Measurements from ENCODE around the gene CPEB2.

DNA sequence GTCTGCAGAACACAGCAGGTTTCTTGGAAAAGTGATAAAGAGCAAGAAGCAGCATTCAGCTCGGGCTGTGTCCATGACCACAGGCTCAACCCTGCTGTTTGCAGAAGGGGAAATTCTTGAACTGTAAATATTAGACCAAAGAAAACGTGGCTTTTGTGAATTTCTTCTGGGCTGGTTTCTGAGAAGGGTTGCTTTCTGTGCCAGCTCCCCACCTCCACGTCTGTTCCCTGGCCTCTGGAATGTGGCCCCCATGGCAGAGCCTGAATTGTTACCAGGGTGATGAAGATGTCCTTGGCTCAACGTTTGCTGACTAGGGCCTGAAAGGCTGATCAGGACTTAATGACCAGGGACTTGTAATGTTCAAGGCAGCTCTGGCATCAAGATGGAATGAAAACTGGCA, 116.0 kb downstream of the CPEB2 start:
- TF ChIP-seq, protein P1, sequence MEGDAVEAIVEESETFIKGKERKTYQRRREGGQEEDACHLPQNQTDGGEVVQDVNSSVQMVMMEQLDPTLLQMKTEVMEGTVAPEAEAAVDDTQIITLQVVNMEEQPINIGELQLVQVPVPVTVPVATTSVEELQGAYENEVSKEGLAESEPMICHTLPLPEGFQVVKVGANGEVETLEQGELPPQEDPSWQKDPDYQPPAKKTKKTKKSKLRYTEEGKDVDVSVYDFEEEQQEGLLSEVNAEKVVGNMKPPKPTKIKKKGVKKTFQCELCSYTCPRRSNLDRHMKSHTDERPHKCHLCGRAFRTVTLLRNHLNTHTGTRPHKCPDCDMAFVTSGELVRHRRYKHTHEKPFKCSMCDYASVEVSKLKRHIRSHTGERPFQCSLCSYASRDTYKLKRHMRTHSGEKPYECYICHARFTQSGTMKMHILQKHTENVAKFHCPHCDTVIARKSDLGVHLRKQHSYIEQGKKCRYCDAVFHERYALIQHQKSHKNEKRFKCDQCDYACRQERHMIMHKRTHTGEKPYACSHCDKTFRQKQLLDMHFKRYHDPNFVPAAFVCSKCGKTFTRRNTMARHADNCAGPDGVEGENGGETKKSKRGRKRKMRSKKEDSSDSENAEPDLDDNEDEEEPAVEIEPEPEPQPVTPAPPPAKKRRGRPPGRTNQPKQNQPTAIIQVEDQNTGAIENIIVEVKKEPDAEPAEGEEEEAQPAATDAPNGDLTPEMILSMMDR (IDR thresholded peaks at IDR 0.05), result no peak
- no peak for TF ChIP-seq ZFX (IDR thresholded peaks at IDR 0.05; ENCODE audit: borderline replicate concordance)
